Activated CD8-positive, alpha-beta T cell treated with anti-CD3 and anti-CD28 coated beads for 36 hours (primary cell): ENCODE measurements around the gene KY. TPM values are rescaled to one million over a fixed set of nuclear protein-coding genes. Genes with fewer than 3 reads are reported as not detected.

ENCODE experiments used
- ATAC-seq: fragments of 200-7000 bp; cut with Tn5 transposase; one replicate; pipeline ENCODE4 v1.10.0; 2021; ENCODE audit warnings: mild to moderate bottlenecking, moderate library complexity
- CTCF ChIA-PET: fragments of 350-600 bp; sonication (Branson Sonifier 250); formaldehyde crosslinking; loops from one replicate; lab custom pipeline; 2021; ENCODE audit warnings: antibody characterized with exemption; lab: Charles Lee
- POLR2A ChIA-PET: fragments of 350-600 bp; sonication (Branson Sonifier 250); formaldehyde crosslinking; loops from one replicate; lab custom pipeline; 2021; ENCODE audit warnings: antibody characterized with exemption; lab: Charles Lee
- DNase-seq: peaks from one replicate; pipeline ENCODE4 v3.0.0-alpha.2; 2020
- H3K27ac Mint-ChIP-seq: one replicate; pipeline ENCODE4 v1.8.0; 2021; ENCODE audit warnings: mild to moderate bottlenecking, mixed read lengths
- H3K27me3 Mint-ChIP-seq: one replicate; pipeline ENCODE4 v1.8.0; 2021; ENCODE audit warnings: mixed read lengths
- H3K36me3 Mint-ChIP-seq: one replicate; pipeline ENCODE4 v1.8.0; 2021; ENCODE audit warnings: low read depth, mixed read lengths
- H3K4me1 Mint-ChIP-seq: one replicate; pipeline ENCODE4 v1.8.0; 2021; ENCODE audit warnings: low read depth, mixed read lengths
- H3K4me3 Mint-ChIP-seq: one replicate; pipeline ENCODE4 v1.8.0; 2021; ENCODE audit warnings: mild to moderate bottlenecking, moderate library complexity, mixed read lengths
- H3K9me3 Mint-ChIP-seq: one replicate; pipeline ENCODE4 v1.8.0; 2021; ENCODE audit warnings: mixed read lengths
- CTCF ChIP-seq: fragments of 200-600 bp; IDR thresholded peaks from one replicate; pipeline ENCODE4 v1.8.0; 2022; ENCODE audit warnings: antibody characterized with exemption, mild to moderate bottlenecking
- intact Hi-C: fragments of 100-400 bp; cut with micrococcal nuclease; formaldehyde crosslinking; loops from one replicate; pipeline ENCODE4 v1.10.0; 2022
- total RNA-seq, 2 experiments: library from RNA; stranded (reverse); gene quantifications; one replicate each; pipeline ENCODE4 v1.2.3, GENCODE V29; 2021

The KY gene
- total RNA-seq, 2 experiments from 2014 or later: not detected

- CTCF ChIA-PET: no interaction called here
- ATAC-seq (no peak), DNase-seq (no peak)
- Mint-ChIP-seq H3K36me3 (no peaks in the 10 kb centered on the region), H3K4me3 (no peak overlapping the region), H3K27ac (no peak overlapping the region), H3K9me3 (no peaks in the 10 kb centered on the region), H3K27me3 (no peaks in the 10 kb centered on the region), H3K4me1 (no peaks in the 10 kb centered on the region)
- no peak for TF ChIP-seq CTCF
- POLR2A ChIA-PET: no interaction called here
- intact Hi-C loops: no loop called here
These were observed 40.1 kb downstream of the KY start for GRCh38 chr3:134610432-134611385.

- H3K27ac Mint-ChIP-seq: no peak overlapping the region
- H3K4me3 Mint-ChIP-seq: no peak overlapping the region
- no peak for ATAC-seq
- ChIA-PET POLR2A (no interaction called here), CTCF (no interaction called here)
- no peaks in the 10 kb centered on the region for H3K36me3 Mint-ChIP-seq
- no peak for DNase-seq
- intact Hi-C loops: loop anchor here (10.0 kb wide), 1 partner anchor 1285 kb away; no protein-coding TSS in a partner anchor
- H3K9me3 Mint-ChIP-seq: no peaks in the 10 kb centered on the region
- no peak for TF ChIP-seq CTCF
- H3K27me3 Mint-ChIP-seq: no peaks in the 10 kb centered on the region
- no peaks in the 10 kb centered on the region for H3K4me1 Mint-ChIP-seq
These were observed 40.9 kb downstream of the KY start for GRCh38 chr3:134609821-134610431.

- DNase-seq (no peak), ATAC-seq (no peak)
- Mint-ChIP-seq H3K27ac (no peak overlapping the region), H3K36me3 (no peaks in the 10 kb centered on the region), H3K27me3 (no peaks in the 10 kb centered on the region), H3K4me1 (no peaks in the 10 kb centered on the region), H3K9me3 (no peaks in the 10 kb centered on the region), H3K4me3 (no peak overlapping the region)
- TF ChIP-seq CTCF: no peak
- CTCF ChIA-PET: no interaction called here
- POLR2A ChIA-PET: no interaction called here
- intact Hi-C loops: loop anchor here (10.0 kb wide), 1 partner anchor 1286 kb away; no protein-coding TSS in a partner anchor
These were observed 41.9 kb downstream of the KY start for GRCh38 chr3:134608771-134609435.

- intact Hi-C loops: loop anchor here (10.0 kb wide), 1 partner anchor 1287 kb away; no protein-coding TSS in a partner anchor
- Mint-ChIP-seq H3K27me3 (no peaks in the 10 kb centered on the region), H3K36me3 (no peaks in the 10 kb centered on the region), H3K4me3 (no peak overlapping the region), H3K27ac (no peak overlapping the region), H3K9me3 (no peaks in the 10 kb centered on the region), H3K4me1 (no peaks in the 10 kb centered on the region)
- no peak for ATAC-seq
- no peak for TF ChIP-seq CTCF
- ChIA-PET POLR2A (no interaction called here), CTCF (no interaction called here)
- no peak for DNase-seq
These were observed 42.6 kb downstream of the KY start for GRCh38 chr3:134608023-134608770.
